ENCODE data around the gene SC5D.

Gene SC5D

DNA sequence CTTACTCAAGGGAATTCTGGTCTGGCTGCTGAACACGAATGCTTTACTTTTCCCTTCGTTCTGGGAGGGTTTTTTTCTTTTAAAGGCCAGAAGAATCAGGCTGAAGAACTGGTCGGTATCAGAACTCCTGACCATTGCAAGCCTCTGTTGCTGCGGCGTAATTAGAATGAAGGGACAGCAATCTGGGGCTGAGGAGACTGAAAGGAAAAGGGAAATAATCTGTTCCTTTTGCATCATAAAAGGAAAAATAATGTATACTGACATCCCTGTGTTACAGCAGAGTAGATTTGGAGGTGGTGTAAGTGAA lies 670 bp downstream of the SC5D start:
- no peak for DNase-seq

DNA sequence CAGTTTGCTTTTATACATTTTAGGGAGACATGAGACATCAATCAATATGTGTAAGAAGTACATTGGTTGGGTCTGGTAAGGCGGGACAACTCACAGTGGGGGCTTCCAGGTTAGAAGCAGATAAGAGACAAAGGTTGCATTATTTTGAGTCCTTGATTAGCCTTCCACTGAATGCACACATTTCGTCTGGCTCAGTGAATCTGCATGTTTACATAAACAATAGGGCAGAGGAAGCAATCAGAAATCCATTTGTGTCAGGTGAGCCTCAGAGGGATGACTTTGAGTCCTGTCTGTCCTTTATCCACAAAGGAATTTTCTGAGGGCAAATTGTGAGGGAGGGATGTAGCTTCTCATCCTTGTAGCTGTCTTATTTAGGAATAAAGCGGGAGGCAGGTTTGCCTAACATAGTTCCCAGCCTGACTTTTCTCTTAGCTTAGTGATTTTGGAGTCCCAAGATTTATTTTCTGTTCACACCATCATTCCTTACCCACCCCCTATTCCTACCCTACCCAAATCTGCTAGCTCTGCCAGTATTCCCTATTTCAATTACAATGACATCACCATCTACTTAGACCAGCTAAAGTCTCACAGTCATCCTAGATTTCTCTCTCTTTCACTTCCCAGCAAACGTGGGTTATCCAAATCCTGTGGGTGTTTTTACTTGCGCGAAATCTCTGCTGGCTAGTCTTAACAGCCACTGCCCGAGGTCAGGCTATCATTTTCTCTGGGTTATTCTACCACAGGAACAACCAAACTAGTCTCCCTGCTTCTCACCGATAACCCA lies 2.9 kb downstream of the SC5D start:
- no peak for DNase-seq

DNA sequence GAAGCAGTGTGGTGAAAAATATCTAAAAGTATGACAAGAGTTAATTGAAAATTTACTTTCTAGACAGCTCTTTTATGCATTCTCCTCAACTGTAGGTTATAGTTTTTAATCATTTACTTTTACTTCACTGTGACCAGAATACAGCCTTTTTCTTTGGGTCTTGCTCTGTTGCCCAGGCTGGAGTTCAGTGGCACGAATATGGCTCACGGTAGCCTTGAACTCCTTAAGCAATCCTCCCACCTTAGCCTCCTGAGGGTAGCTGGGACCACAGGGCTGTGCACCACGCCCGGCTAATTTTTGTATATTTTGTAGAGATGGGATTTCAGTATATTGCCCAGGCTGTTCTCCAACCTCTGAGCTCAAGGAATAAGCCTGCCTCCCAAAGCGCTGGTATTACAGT lies 5.3 kb downstream of the SC5D start:
- DNase-seq, result no peak

DNA sequence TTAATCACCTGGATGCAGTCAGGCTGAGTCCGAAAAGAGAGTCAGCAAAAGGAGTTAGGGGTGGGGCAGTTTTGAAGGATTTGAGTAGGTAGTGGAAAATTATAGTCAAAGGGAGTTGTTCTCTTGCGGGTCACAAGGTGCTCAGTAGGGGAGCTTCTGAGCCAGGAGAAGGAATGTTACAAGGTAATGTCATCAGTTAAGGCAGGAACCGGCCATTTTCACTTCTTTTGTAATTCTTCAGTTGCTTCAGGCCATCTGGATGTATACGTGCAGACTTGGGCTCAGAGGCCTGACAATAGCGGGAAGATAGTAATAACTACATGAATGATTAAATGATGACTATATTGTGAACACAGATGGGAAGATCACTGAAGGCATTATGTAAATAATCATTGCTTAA lies 6.2 kb downstream of the SC5D start:
- no peak for DNase-seq

GRCh38 chr11:121299417-121299816 lies 6.8 kb downstream of the SC5D start:
- no peak for DNase-seq

DNA sequence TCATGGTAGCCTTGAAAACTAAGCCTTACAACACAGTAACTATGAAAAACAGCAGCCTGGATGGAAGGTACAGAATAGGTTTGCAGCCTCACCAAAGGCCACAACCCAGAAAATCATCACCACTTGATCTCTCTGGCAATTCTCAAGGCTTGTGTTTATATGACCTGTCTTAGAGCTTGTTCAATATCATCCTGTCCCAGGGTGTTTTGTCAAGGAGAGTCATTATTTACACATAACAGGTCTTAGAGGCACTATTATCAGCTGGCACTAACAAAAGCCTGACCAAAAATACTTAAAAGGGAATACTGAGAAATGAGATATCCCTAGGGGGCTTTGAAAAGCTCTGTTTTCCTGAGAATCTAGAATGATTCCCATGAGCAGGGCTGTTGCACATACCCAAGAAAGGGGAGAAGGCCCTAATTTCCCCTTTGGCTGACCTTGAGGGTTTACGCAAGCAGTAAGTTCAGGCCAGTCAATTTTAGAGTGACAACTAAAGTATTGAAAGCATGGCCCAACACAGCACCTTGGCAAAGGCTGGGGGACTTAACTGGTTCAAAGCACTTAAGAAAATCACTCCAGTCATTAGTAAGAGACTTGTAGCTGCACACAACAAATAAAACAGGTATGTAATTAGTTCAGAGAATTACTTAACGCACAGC lies 7.9 kb downstream of the SC5D start:
- DNase-seq, result no peak

DNA sequence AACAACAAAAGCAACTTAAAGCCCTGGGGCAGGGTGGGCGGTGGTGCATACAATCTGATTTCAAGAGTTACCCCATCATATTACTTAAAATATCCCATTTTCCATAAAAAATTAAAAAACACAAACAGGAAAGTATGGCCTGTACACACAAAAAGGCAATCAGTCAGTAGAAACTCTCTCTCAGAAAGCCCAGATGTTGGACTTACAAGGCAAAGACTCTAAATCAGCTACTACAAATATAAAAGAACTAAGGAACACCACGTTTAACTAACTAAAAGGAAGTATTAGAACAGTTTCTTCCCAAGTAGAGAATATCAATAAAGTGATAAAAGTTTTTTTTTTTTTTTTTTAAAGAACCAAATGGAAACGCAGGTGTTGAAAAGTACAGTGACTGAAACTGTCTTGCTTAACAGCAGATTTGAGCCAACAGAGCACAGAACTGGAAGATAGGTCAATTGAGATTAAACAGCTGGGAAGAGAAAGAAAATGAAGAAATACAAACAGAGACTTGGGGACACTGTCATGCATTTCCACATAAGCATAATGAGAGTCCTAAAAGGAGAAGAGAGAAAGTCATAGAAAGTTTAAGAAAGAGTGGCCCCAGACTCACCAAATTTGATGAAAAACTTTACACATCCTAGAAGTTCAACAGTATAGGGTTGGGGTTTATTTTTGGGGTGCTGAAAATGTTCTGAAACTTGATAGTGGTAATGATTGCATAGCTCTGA lies 8.6 kb downstream of the SC5D start:
- DNase-seq, result no peak

DNA sequence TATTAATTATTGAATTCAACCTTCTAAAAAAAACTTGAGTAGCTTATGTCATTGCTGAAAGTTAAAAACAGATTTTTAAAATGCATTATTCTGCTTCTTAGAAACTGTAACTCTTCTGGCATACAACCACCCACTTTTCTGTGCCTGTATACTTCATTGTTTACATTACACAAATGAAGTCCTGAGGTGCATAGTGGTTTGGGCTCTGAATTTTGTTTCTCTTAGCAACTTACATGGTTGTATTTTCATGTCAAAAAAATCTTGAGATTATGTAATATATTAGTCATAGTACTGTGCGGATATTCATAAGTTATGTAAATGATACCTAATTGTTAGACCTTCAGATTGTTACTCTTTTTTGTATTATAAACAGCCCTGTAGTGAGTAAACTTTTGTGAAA lies 12.2 kb downstream of the SC5D start:
- no peak for DNase-seq

- no peak for DNase-seq
Measured at GRCh38 chr11:121308816-121309215, 16.2 kb downstream of the SC5D start.

- DNase-seq, result no peak
Measured at GRCh38 chr11:121309688-121310087, 17.1 kb downstream of the SC5D start.

- DNase-seq, result no peak
Measured at GRCh38 chr11:121310908-121311307, 18.3 kb downstream of the SC5D start.

DNA sequence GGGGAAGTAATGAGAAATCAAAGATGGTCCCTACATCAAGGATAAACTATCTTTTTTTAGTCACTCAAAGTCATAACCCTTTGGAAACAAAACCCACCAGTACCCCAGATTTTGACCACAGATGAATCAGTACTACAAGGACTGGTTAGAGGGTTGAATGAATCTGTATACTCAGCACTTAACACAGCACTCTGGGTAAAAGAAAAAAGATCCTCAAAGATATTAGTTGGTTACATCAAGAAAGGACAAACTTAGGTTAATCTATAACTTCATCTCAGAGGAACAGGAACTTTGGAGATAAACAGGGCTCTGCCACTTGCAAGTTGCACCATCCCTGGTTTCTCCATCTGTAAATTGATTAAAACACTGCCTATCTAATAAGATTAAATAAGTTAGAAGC lies 18.8 kb downstream of the SC5D start:
- DNase-seq, result no peak

- DNase-seq, result no peak
Measured at GRCh38 chr11:121312483-121312882, 19.9 kb downstream of the SC5D start.

DNA sequence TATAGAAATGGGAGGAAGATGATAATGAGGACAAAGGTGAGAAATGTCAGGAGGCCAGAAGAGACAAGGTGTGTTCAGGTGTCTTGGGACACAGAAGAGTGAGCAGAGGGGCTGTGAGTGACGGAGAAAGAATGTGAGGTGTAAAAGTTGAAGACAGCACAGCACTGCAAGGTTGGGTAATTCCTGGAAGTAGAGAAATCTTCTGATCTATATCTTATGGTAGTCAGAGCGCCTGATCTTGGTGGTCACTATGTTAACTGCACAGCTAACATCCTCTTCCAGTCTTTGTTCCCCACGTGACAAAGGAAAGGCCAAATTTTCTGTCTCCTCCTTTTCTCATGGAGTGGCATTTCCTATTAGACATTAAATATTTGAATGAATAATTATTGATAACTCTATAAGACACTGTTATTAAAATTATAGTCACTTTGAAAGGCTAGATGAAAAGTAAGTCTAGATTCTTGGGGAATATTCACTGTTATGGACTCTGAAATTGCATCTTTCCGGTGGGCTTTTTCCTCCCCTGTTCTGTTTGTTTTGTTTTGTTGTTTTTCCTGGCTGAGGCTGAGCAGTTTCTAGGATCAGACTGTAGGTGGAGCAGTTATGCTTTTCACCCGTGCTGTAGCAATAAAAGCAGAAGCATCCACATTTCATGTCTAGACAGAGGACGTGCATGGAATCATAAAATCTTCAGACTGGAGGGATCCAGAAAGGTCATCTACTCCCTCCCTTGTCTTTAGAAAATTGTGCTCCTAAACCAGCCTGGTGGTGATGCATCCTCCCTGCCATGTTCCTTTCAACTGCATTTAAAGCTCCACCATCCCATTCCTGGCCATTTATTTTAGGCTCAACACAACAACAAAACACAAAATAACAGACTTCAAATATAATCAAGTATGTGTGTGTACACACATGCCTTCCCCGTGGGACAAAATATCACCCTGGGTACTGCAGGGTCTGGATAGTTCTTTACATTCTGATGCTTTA lies 26.6 kb downstream of the SC5D start:
- DNase-seq, result peak; percentile 38

DNA sequence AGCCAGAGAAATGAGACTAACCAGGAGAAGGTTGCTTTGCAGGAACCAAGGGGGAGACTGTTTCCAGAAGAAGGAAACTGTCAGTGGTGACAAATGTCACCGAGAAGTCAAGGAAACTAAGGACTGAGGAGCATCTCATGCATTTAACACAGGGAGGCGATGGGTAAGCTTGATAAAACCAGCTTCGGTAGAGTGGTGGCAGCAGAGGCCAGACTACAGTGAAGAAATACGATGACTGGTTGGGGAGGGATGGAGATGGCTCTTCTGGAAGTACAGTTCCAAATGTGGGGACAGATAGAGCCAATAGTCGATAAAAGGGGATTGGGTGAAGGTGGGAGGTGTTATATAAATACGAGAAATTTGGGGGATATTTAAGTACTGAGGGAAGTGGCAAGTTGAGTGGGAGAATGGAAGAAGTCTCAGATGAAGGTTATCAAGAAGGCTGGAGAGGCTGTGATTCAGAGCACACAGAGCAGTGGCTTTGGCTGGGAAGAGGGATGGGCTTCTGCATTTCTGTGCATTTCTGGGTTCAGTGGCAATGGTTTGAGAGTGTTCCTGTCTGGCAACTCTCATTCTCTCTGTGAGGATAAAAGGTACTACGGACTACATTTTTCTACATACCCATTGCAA lies 29.2 kb downstream of the SC5D start:
- DNase-seq, result no peak

- no peak for DNase-seq
Measured at GRCh38 chr11:121323046-121323607, 30.6 kb downstream of the SC5D start.

- no peak for DNase-seq
Measured at GRCh38 chr11:121326230-121326629, 33.7 kb downstream of the SC5D start.

DNA sequence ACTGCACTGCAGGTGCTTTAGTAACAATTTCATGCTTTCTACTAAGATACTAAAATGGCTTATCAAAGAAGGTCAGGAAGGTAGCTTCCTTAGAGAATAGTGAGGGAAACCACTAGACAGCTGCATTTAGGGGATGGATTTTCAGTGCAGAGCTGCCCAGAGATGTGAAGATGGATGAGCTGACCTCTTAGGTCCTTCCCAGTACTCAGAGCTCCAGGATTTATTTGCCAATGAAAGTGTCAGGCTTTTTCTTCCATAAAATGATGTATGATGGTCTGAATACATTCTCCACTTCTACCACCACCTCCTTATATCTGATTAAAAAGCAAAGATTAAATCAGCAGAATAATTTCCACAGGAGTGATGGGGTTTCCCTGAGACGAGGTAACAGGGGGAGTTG lies 35.0 kb downstream of the SC5D start:
- DNase-seq, result no peak

DNA sequence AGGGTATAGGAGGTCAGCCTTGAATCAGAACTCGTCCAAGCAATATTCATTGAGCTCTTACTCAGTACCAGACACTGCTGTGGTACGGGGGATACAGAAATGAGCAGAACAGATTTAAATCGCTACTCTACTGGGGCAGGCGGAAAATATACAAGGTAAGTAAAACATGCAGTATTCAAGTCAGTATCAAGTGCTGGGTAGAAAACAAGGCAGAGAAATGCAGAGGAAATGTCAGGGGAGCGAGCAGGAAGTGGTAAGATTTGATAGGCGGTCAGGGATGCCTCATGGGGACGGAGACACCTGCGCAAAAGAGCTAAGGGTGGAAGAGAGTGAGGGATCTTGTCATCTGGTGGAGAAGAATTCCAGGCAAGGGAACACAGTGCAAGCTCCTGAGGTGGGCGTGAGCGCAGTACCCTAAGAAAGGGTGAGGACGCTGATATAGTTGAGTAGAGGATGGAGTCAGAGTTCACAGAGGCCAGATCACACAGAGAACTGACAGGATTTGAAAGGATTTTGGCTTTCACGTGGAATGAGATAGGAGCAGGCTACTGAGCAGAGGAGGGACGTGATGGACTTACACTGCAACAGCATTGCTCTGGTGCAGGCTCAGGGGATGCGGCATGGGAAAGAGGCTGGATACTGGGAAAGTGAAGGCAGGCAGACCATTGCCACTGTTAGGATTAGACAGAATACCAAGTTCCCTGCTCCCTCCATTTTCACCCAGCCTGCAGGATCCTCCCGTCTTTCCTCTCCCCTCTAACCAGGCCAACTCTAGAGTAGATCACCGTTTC lies 35.8 kb downstream of the SC5D start:
- DNase-seq, result no peak

DNA sequence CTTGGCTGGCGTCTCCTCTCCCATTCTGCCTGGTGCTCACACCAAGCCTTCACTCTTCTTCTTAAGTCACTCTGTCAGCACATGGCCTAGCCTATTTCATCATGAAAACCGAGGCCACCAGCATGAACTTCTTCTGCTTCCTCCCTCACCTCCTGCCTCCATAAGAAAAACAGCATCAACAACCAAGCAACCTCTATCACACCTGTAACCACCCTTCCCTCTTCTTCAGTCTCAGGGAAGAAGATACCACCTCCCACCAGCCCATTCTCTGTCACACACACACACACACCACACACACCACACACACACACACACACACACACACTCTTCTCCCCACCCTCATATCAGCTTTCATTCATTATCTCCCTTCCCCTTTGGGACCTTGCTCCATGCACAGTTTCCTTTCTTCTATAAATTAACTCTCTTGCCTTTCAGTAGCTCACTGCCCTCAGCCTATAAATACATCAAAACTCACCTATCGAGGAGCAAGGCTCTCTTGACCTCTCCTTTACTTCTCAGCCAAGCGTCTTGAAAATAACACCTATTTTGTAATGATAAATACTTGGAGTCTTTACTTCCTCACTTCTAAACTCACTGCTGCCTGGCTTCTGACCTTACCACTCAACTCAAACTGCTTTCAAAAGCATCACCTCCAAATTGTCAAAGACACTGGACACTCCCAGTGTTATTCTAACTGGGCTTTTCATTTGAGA lies 36.6 kb downstream of the SC5D start:
- no peak for DNase-seq
